SU-DHL-6 (cell line): ENCODE data around the gene EVC2.

Source experiments
- H2AFZ ChIP-seq: fragments of 200-600 bp; sonication (generic); 2 replicates; pipeline ENCODE4 v1.6.1; 2014; ENCODE audit warnings: low read depth, mild to moderate bottlenecking, moderate library complexity, mixed read lengths, antibody characterized with exemption, low read length; ENCODE audit not compliant: severe bottlenecking
- H3F3A ChIP-seq: fragments of 200-600 bp; shearing (Covaris generic); 2 replicates; pipeline ENCODE4 v1.6.0; 2016; ENCODE audit warnings: antibody characterized with exemption, mild to moderate bottlenecking; ENCODE audit not compliant: insufficient read depth
- H3K27ac ChIP-seq: fragments of 200-600 bp; sonication (generic); 2 replicates; pipeline ENCODE4 v1.5.1; 2016; ENCODE audit warnings: low read depth, mild to moderate bottlenecking, low read length, moderate library complexity, mixed read lengths
- H3K27me3 ChIP-seq: fragments of 200-600 bp; sonication (generic), shearing (Covaris generic); 2 replicates; pipeline ENCODE4 v1.6.0; 2014; ENCODE audit warnings: mild to moderate bottlenecking, low read length
- H3K36me3 ChIP-seq: fragments of 200-600 bp; sonication (generic); 2 replicates; pipeline ENCODE4 v1.6.1; 2014; ENCODE audit warnings: mild to moderate bottlenecking, low read length, mixed read lengths
- H3K4me2 ChIP-seq: fragments of 300-600, 200-600 bp; shearing (Covaris generic), sonication (generic); 2 replicates; pipeline ENCODE4 v1.6.0; 2014; ENCODE audit warnings: low read length, low read depth, mild to moderate bottlenecking; ENCODE audit not compliant: poor library complexity, severe bottlenecking
- H3K4me3 ChIP-seq: fragments of 200-600 bp; sonication (generic); 2 replicates; pipeline ENCODE4 v1.5.1; 2014; ENCODE audit warnings: antibody characterized with exemption, low read length, mild to moderate bottlenecking, mixed read lengths; ENCODE audit not compliant: insufficient read depth, poor library complexity, severe bottlenecking
- H3K79me2 ChIP-seq: fragments of 200-600 bp; sonication (generic); 2 replicates; pipeline ENCODE4 v1.6.1; 2014; ENCODE audit warnings: mild to moderate bottlenecking, low read length, moderate library complexity; ENCODE audit not compliant: insufficient read depth
- H3K9ac ChIP-seq: fragments of 200-600 bp; sonication (generic); 2 replicates; pipeline ENCODE4 v1.7.0; 2014; ENCODE audit warnings: mild to moderate bottlenecking, low read length
- H3K9me2 ChIP-seq: fragments of 200-600 bp; sonication (generic); replicated peaks from 2 replicates; pipeline ENCODE4 v1.6.1; 2014; ENCODE audit warnings: low read length; ENCODE audit not compliant: insufficient read depth
- H3K9me3 ChIP-seq: fragments of 200-600 bp; sonication (generic); 2 replicates; pipeline ENCODE4 v1.6.1; 2014; ENCODE audit warnings: low read length, mixed read lengths; ENCODE audit not compliant: insufficient read depth
- H4K20me1 ChIP-seq: fragments of 200-600 bp; sonication (generic); 2 replicates; pipeline ENCODE4 v1.6.1; 2014; ENCODE audit warnings: low read depth, mild to moderate bottlenecking, antibody characterized with exemption, low read length, moderate library complexity, mixed read lengths
- EZH2phosphoT487 ChIP-seq: fragments of 200-600 bp; sonication (generic), shearing (Covaris generic); conservative IDR thresholded peaks from 2 replicates; pipeline ENCODE4 v1.6.1; 2018; ENCODE audit warnings: mild to moderate bottlenecking, antibody characterized with exemption, low read length, moderate library complexity, mixed read lengths
- TF ChIP-seq, protein P1 (sequence below): fragments of 200-600 bp; sonication (generic); IDR thresholded peaks from one replicate; pipeline ENCODE4 v1.5.1; 2017; ENCODE audit warnings: antibody characterized with exemption, mild to moderate bottlenecking, low read length, moderate library complexity; ENCODE audit not compliant: insufficient read depth, poor library complexity, severe bottlenecking

EVC2 gene

GRCh38 chr4:5757091-5757490 lies 48.7 kb upstream of the EVC2 start:
- H3K9me2 ChIP-seq: no peaks in the 10 kb centered on the region
- TF ChIP-seq, protein P1, sequence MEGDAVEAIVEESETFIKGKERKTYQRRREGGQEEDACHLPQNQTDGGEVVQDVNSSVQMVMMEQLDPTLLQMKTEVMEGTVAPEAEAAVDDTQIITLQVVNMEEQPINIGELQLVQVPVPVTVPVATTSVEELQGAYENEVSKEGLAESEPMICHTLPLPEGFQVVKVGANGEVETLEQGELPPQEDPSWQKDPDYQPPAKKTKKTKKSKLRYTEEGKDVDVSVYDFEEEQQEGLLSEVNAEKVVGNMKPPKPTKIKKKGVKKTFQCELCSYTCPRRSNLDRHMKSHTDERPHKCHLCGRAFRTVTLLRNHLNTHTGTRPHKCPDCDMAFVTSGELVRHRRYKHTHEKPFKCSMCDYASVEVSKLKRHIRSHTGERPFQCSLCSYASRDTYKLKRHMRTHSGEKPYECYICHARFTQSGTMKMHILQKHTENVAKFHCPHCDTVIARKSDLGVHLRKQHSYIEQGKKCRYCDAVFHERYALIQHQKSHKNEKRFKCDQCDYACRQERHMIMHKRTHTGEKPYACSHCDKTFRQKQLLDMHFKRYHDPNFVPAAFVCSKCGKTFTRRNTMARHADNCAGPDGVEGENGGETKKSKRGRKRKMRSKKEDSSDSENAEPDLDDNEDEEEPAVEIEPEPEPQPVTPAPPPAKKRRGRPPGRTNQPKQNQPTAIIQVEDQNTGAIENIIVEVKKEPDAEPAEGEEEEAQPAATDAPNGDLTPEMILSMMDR: no peak
- TF ChIP-seq EZH2phosphoT487: no peak
- no peak overlapping the region for H3K4me2 ChIP-seq
- no peaks in the 10 kb centered on the region for H4K20me1 ChIP-seq
- H3K27ac ChIP-seq: no peak overlapping the region
- H3K4me3 ChIP-seq: no peak overlapping the region
- H3K79me2 ChIP-seq: no peaks in the 10 kb centered on the region
- no peaks in the 10 kb centered on the region for H3K36me3 ChIP-seq
- H3F3A ChIP-seq: no peaks in the 10 kb centered on the region
- no peaks in the 10 kb centered on the region for H3K27me3 ChIP-seq
- no peak overlapping the region for H2AFZ ChIP-seq
- no peak overlapping the region for H3K9ac ChIP-seq
- H3K9me3 ChIP-seq: no peaks in the 10 kb centered on the region

- Histone ChIP-seq H3K9ac (no peak overlapping the region), H3K36me3 (no peaks in the 10 kb centered on the region), H4K20me1 (no peaks in the 10 kb centered on the region), H3K79me2 (no peaks in the 10 kb centered on the region), H3F3A (no peaks in the 10 kb centered on the region), H3K9me2 (no peaks in the 10 kb centered on the region), H3K4me2 (no peak overlapping the region), H3K27me3 (no peaks in the 10 kb centered on the region), H3K4me3 (no peak overlapping the region), H3K27ac (no peak overlapping the region), H2AFZ (no peak overlapping the region), H3K9me3 (no peaks in the 10 kb centered on the region)
- TF ChIP-seq, protein P1: no peak
- TF ChIP-seq EZH2phosphoT487: no peak
Observed at GRCh38 chr4:5756271-5756670, 47.9 kb upstream of the EVC2 start.

DNA sequence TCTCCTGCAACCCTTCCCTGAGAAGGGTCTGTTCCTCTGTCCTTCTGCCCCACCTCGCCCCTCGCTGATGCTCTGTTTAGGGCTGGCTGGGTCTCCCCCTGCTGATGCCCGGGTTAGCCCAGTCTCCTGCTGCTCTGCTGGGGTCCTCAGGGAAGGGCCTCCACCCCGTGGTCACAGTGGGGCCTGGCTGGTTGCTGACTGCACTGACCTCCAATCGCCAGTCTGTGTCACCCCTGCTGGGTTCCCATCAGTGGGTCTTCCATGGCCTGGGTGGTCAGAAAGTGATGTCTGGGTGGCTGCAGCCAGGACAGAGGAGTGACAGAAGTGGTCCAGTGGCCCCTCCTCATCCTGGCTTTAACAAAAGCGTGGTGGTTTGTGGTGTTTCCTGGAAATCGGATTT lies 47.3 kb upstream of the EVC2 start:
- H4K20me1 ChIP-seq: no peaks in the 10 kb centered on the region
- H3K79me2 ChIP-seq: no peaks in the 10 kb centered on the region
- H3K27me3 ChIP-seq: no peaks in the 10 kb centered on the region
- H3K36me3 ChIP-seq: no peaks in the 10 kb centered on the region
- H3K9ac ChIP-seq: no peak overlapping the region
- no peaks in the 10 kb centered on the region for H3K9me2 ChIP-seq
- H3K4me3 ChIP-seq: no peak overlapping the region
- no peak overlapping the region for H3K27ac ChIP-seq
- no peak overlapping the region for H3K4me2 ChIP-seq
- no peak for TF ChIP-seq EZH2phosphoT487
- TF ChIP-seq, protein P1: no peak
- no peaks in the 10 kb centered on the region for H3F3A ChIP-seq
- no peak overlapping the region for H2AFZ ChIP-seq
- no peaks in the 10 kb centered on the region for H3K9me3 ChIP-seq

DNA sequence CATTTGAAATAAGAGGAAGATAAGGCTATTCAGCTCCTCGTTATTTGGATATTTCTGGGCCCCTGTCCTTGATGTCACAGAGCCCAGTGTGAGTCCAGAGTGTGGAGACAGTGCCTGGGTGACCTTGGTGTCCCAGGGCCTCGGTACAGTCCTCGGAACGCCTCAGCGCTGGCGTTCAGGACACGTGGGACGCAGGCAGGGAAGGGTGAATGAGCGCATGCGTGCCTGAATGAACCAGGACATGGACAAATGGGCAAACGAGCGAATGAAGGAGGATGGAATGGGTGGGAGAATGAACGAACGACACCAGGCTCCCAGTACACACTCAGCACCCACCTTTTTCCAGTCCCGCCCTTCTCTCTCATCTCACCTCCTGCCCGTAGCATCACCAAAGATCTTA lies 46.8 kb upstream of the EVC2 start:
- Histone ChIP-seq H3K4me3 (no peak overlapping the region), H3F3A (no peaks in the 10 kb centered on the region), H3K9ac (no peak overlapping the region), H3K9me2 (no peaks in the 10 kb centered on the region), H4K20me1 (no peaks in the 10 kb centered on the region), H2AFZ (no peak overlapping the region), H3K27me3 (no peaks in the 10 kb centered on the region), H3K4me2 (no peak overlapping the region), H3K27ac (no peak overlapping the region), H3K79me2 (no peaks in the 10 kb centered on the region), H3K9me3 (no peaks in the 10 kb centered on the region), H3K36me3 (no peaks in the 10 kb centered on the region)
- TF ChIP-seq, protein P1: no peak
- no peak for TF ChIP-seq EZH2phosphoT487
